ENCODE data around the gene ZDHHC9. TPM values are rescaled to one million over a fixed set of nuclear protein-coding genes. Genes with fewer than 3 reads are reported as not detected.

ZDHHC9 gene
- total and polyA plus RNA-seq, 5 donors from 2014 or later: 2.4 to 6.2 (median 4.1) TPM

- Mint-ChIP-seq H3K9me3 (no peaks in the 10 kb centered on the region), H3K27me3 (no peaks in the 10 kb centered on the region), H3K4me3 (no peak overlapping the region), H3K4me1 (peaks cover 0 to 30% (median 12%) of the 10 kb centered on the region in 4 donors), H3K36me3 (peaks cover 29% of the 10 kb centered on the region), H3K27ac (peak overlapping the region in 1 of 3 donors; percentile 26)
- H3K27ac ChIP-seq (ENCODE audit: insufficient read depth, low read length, poor library complexity, severe bottlenecking): no peak overlapping the region
- ATAC-seq (ENCODE audit: low read depth in 2 of 2) (no peak), DNase-seq (no peak)
- no peaks in the 10 kb centered on the region for H3K27me3 ChIP-seq (ENCODE audit: control insufficient read depth, insufficient read depth, low read length)
- H3K4me3 ChIP-seq (ENCODE audit: low read depth, low read length): no peak overlapping the region
- peaks cover 65% of the 10 kb centered on the region for H3K36me3 ChIP-seq (ENCODE audit: control insufficient read depth, insufficient read depth, low read length)
- peaks cover 10% of the 10 kb centered on the region for H3K4me1 ChIP-seq (ENCODE audit: control insufficient read depth, insufficient read depth, low read length, poor library complexity, severe bottlenecking)
- H3K9me3 ChIP-seq (ENCODE audit: control insufficient read depth in 2 of 2, low read length in 2 of 2): no peaks in the 10 kb centered on the region
These were observed 52.9 kb downstream of the ZDHHC9 start for GRCh38 chrX:129790808-129791207.

GRCh38 chrX:129790146-129790545 is 53.5 kb downstream of the ZDHHC9 start:
- Mint-ChIP-seq H3K27ac (peak overlapping the region in 1 of 3 donors; percentile 75), H3K4me3 (no peak overlapping the region), H3K9me3 (no peaks in the 10 kb centered on the region), H3K27me3 (no peaks in the 10 kb centered on the region), H3K36me3 (peaks cover 35% of the 10 kb centered on the region), H3K4me1 (peaks cover 0 to 37% (median 15%) of the 10 kb centered on the region in 4 donors)
- Histone ChIP-seq H3K9me3 (ENCODE audit: control insufficient read depth in 2 of 2, low read length in 2 of 2) (no peaks in the 10 kb centered on the region), H3K27me3 (ENCODE audit: control insufficient read depth, insufficient read depth, low read length) (no peaks in the 10 kb centered on the region), H3K36me3 (ENCODE audit: control insufficient read depth, insufficient read depth, low read length) (peaks cover 62% of the 10 kb centered on the region), H3K4me1 (ENCODE audit: control insufficient read depth, insufficient read depth, low read length, poor library complexity, severe bottlenecking) (peaks cover 17% of the 10 kb centered on the region), H3K27ac (ENCODE audit: insufficient read depth, low read length, poor library complexity, severe bottlenecking) (no peak overlapping the region), H3K4me3 (ENCODE audit: low read depth, low read length) (no peak overlapping the region)
- DNase-seq: no peak
- ATAC-seq (ENCODE audit: low read depth in 2 of 2): no peak

DNA sequence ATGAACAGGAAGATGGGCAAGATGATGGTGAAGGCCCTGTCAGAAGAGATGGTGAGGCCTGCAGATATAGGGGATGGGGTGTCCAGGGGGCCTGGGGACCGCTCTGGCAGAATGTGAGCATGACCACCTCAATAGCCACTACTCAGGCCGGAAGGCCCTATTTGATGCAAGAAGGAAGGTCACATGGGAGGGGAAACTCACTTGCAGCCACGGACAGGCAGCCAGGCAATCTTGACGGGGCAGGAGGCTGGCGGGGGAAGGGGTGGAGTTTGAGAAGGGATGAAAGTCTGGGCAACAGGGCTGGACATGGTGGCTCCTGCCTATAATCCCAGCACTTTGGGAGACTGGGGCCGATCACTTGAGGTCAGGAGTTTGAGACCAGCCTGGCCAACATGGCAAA is 55.2 kb downstream of the ZDHHC9 start:
- H3K4me1 Mint-ChIP-seq: peaks cover 0 to 48% (median 26%) of the 10 kb centered on the region in 4 donors
- ATAC-seq (ENCODE audit: low read depth in 2 of 2) (no peak), DNase-seq (no peak)
- no peaks in the 10 kb centered on the region for H3K27me3 ChIP-seq (ENCODE audit: control insufficient read depth, insufficient read depth, low read length)
- H3K27ac ChIP-seq (ENCODE audit: insufficient read depth, low read length, poor library complexity, severe bottlenecking): peak overlapping the region; percentile 41
- H3K4me1 ChIP-seq (ENCODE audit: control insufficient read depth, insufficient read depth, low read length, poor library complexity, severe bottlenecking): peaks cover 31% of the 10 kb centered on the region
- no peaks in the 10 kb centered on the region for H3K27me3 Mint-ChIP-seq
- H3K36me3 ChIP-seq (ENCODE audit: control insufficient read depth, insufficient read depth, low read length): peaks cover 60% of the 10 kb centered on the region
- peak overlapping the region in 1 of 3 donors; percentile 23 for H3K27ac Mint-ChIP-seq
- H3K36me3 Mint-ChIP-seq: peaks cover 43% of the 10 kb centered on the region
- no peak overlapping the region for H3K4me3 ChIP-seq (ENCODE audit: low read depth, low read length)
- no peaks in the 10 kb centered on the region for H3K9me3 Mint-ChIP-seq
- no peaks in the 10 kb centered on the region for H3K9me3 ChIP-seq (ENCODE audit: control insufficient read depth in 2 of 2, low read length in 2 of 2)
- no peak overlapping the region for H3K4me3 Mint-ChIP-seq

DNA sequence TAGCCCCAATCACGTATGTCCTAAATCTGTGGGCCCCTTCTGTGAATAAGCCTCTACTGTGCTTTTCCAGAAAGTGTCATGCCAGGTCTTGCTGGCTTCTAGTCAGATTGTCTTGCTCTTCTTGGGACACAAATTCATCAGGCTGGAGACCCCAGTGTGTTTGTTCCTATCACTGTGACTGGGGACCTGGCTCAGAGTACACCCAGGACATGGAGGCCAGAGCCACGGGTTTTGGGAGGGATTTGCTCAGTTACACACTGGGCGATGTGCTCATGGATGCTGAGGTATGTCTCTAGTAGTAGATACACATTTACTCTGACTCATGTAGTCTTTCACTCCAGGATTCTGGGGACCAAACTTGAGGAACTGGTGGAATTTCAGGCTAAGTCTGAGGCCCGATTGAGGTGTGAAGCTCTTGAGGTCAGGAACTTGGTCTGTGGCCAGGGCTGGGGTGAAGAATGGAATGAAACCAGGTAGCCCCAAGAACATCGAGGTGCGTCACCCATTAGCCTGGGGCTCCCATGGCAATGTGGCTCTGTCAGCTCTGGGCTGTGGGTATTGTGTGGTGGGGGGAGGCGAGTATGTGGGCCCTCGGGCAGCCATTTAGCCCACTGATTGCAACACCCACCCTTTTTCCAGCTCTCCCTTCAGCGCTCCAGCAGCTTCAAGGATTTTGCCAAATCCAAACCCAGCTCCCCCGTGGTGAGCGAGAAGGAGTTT is 56.2 kb downstream of the ZDHHC9 start:
- Histone ChIP-seq H3K9me3 (ENCODE audit: control insufficient read depth in 2 of 2, low read length in 2 of 2) (no peaks in the 10 kb centered on the region), H3K4me3 (ENCODE audit: low read depth, low read length) (no peak overlapping the region), H3K36me3 (ENCODE audit: control insufficient read depth, insufficient read depth, low read length) (peaks cover 54% of the 10 kb centered on the region), H3K4me1 (ENCODE audit: control insufficient read depth, insufficient read depth, low read length, poor library complexity, severe bottlenecking) (peaks cover 41% of the 10 kb centered on the region), H3K27ac (ENCODE audit: insufficient read depth, low read length, poor library complexity, severe bottlenecking) (peak overlapping the region; percentile 41), H3K27me3 (ENCODE audit: control insufficient read depth, insufficient read depth, low read length) (no peaks in the 10 kb centered on the region)
- Mint-ChIP-seq H3K9me3 (no peaks in the 10 kb centered on the region), H3K27me3 (no peaks in the 10 kb centered on the region), H3K36me3 (peaks cover 46% of the 10 kb centered on the region), H3K27ac (peak overlapping the region in 2 of 3 donors; percentile 90 to 95), H3K4me1 (peaks cover 0 to 58% (median 31%) of the 10 kb centered on the region in 4 donors), H3K4me3 (peak overlapping the region; percentile 31 to 73 (median 55))
- no peak for DNase-seq
- ATAC-seq (ENCODE audit: low read depth in 2 of 2): no peak

- H3K4me1 Mint-ChIP-seq: peaks cover 0 to 71% (median 30%) of the 10 kb centered on the region in 4 donors
- ATAC-seq (ENCODE audit: low read depth in 2 of 2) (no peak), DNase-seq (no peak)
- no peaks in the 10 kb centered on the region for H3K27me3 Mint-ChIP-seq
- H3K4me3 Mint-ChIP-seq: peak overlapping the region; percentile 73 to 83 (median 75)
- peaks cover 52% of the 10 kb centered on the region for H3K36me3 Mint-ChIP-seq
- H3K9me3 Mint-ChIP-seq: peaks cover 0 to 1% (median 0%) of the 10 kb centered on the region in 7 donors
- Histone ChIP-seq H3K4me1 (ENCODE audit: control insufficient read depth, insufficient read depth, low read length, poor library complexity, severe bottlenecking) (peaks cover 54% of the 10 kb centered on the region), H3K9me3 (ENCODE audit: control insufficient read depth in 2 of 2, low read length in 2 of 2) (no peaks in the 10 kb centered on the region), H3K4me3 (ENCODE audit: low read depth, low read length) (peak overlapping the region; percentile 61), H3K27ac (ENCODE audit: insufficient read depth, low read length, poor library complexity, severe bottlenecking) (peak overlapping the region; percentile 57), H3K27me3 (ENCODE audit: control insufficient read depth, insufficient read depth, low read length) (no peaks in the 10 kb centered on the region), H3K36me3 (ENCODE audit: control insufficient read depth, insufficient read depth, low read length) (peaks cover 44% of the 10 kb centered on the region)
- peak overlapping the region; percentile 83 to 97 (median 87) for H3K27ac Mint-ChIP-seq
These were observed 57.5 kb downstream of the ZDHHC9 start for GRCh38 chrX:129786210-129786651.

GRCh38 chrX:129785160-129785947 is 58.3 kb downstream of the ZDHHC9 start:
- Mint-ChIP-seq H3K36me3 (peaks cover 52% of the 10 kb centered on the region), H3K9me3 (peaks cover 0 to 2% (median 0%) of the 10 kb centered on the region in 7 donors), H3K4me1 (peaks cover 0 to 78% (median 30%) of the 10 kb centered on the region in 4 donors), H3K27me3 (no peaks in the 10 kb centered on the region), H3K27ac (peak overlapping the region; percentile 81 to 97 (median 87)), H3K4me3 (peak overlapping the region; percentile 73 to 83 (median 75))
- Histone ChIP-seq H3K27ac (ENCODE audit: insufficient read depth, low read length, poor library complexity, severe bottlenecking) (peak overlapping the region; percentile 57), H3K36me3 (ENCODE audit: control insufficient read depth, insufficient read depth, low read length) (peaks cover 37% of the 10 kb centered on the region), H3K4me3 (ENCODE audit: low read depth, low read length) (peak overlapping the region; percentile 66), H3K27me3 (ENCODE audit: control insufficient read depth, insufficient read depth, low read length) (no peaks in the 10 kb centered on the region), H3K9me3 (ENCODE audit: control insufficient read depth in 2 of 2, low read length in 2 of 2) (no peaks in the 10 kb centered on the region), H3K4me1 (ENCODE audit: control insufficient read depth, insufficient read depth, low read length, poor library complexity, severe bottlenecking) (peaks cover 58% of the 10 kb centered on the region)
- DNase-seq: no peak
- no peak for ATAC-seq (ENCODE audit: low read depth in 2 of 2)

- no peak for DNase-seq
- no peak for ATAC-seq (ENCODE audit: low read depth in 2 of 2)
- Mint-ChIP-seq H3K9me3 (peaks cover 0 to 2% (median 0%) of the 10 kb centered on the region in 7 donors), H3K4me3 (peak overlapping the region; percentile 89 to 96 (median 93)), H3K27me3 (no peaks in the 10 kb centered on the region), H3K4me1 (peaks cover 0 to 82% (median 32%) of the 10 kb centered on the region in 4 donors), H3K27ac (peak overlapping the region; percentile 56 to 92 (median 87)), H3K36me3 (peaks cover 49% of the 10 kb centered on the region)
- no peaks in the 10 kb centered on the region for H3K9me3 ChIP-seq (ENCODE audit: control insufficient read depth in 2 of 2, low read length in 2 of 2)
- H3K27ac ChIP-seq (ENCODE audit: insufficient read depth, low read length, poor library complexity, severe bottlenecking): peak overlapping the region; percentile 89
- no peaks in the 10 kb centered on the region for H3K27me3 ChIP-seq (ENCODE audit: control insufficient read depth, insufficient read depth, low read length)
- H3K4me1 ChIP-seq (ENCODE audit: control insufficient read depth, insufficient read depth, low read length, poor library complexity, severe bottlenecking): peaks cover 64% of the 10 kb centered on the region
- peaks cover 33% of the 10 kb centered on the region for H3K36me3 ChIP-seq (ENCODE audit: control insufficient read depth, insufficient read depth, low read length)
- peak overlapping the region; percentile 69 for H3K4me3 ChIP-seq (ENCODE audit: low read depth, low read length)
These were observed 59.3 kb downstream of the ZDHHC9 start for GRCh38 chrX:129784371-129784770.
